GM23338 (cell line): ENCODE data around the gene ASB1. TPM values are rescaled to one million over a fixed set of nuclear protein-coding genes. Genes with fewer than 3 reads are reported as not detected.

ENCODE experiments used
- ATAC-seq: fragments of 200-7000 bp; cut with Tn5 transposase; 3 replicates; pipeline ENCODE4 v1.9.1; 2020
- DNase-seq: peaks from one replicate; pipeline ENCODE4 v3.0.0-alpha.2; 2015; ENCODE audit warnings: low spot score
- H2AFZ ChIP-seq: fragments of 200-600 bp; sonication (generic); 2 replicates; pipeline ENCODE4 v1.8.0; 2016; ENCODE audit warnings: antibody characterized with exemption, mild to moderate bottlenecking, moderate library complexity
- H3F3A ChIP-seq: fragments of 200-600 bp; sonication (generic); replicated peaks from 2 replicates; pipeline ENCODE4 v1.8.0; 2017; ENCODE audit warnings: antibody characterized with exemption, mixed run types, low read depth
- H3K27ac ChIP-seq: fragments of 200-600 bp; sonication (generic); 2 replicates; pipeline ENCODE4 v1.6.1; 2016; ENCODE audit warnings: low read depth
- H3K27me3 ChIP-seq: fragments of 200-600 bp; sonication (generic); 2 replicates; pipeline ENCODE4 v1.8.0; 2016; ENCODE audit warnings: mild to moderate bottlenecking, mixed run types, moderate library complexity; ENCODE audit not compliant: insufficient read depth
- H3K36me3 ChIP-seq: fragments of 200-600 bp; sonication (generic); 2 replicates; pipeline ENCODE4 v1.8.0; 2016; ENCODE audit warnings: mild to moderate bottlenecking; ENCODE audit not compliant: insufficient read depth
- H3K4me1 ChIP-seq: fragments of 200-600 bp; sonication (generic); 2 replicates; pipeline ENCODE4 v1.8.0; 2016; ENCODE audit warnings: mild to moderate bottlenecking, moderate library complexity; ENCODE audit not compliant: insufficient read depth
- H3K4me2 ChIP-seq: fragments of 200-600 bp; sonication (generic); 2 replicates; pipeline ENCODE4 v1.7.1; 2017; ENCODE audit warnings: mixed run types
- H3K4me3 ChIP-seq: fragments of 200-600 bp; sonication (generic); 2 replicates; pipeline ENCODE4 v1.6.1; 2016; ENCODE audit warnings: mixed run types
- H3K79me2 ChIP-seq: fragments of 200-600 bp; sonication (generic); replicated peaks from 2 replicates; pipeline ENCODE4 v1.8.0; 2017; ENCODE audit warnings: mild to moderate bottlenecking; ENCODE audit not compliant: insufficient read depth
- H3K9me2 ChIP-seq: fragments of 200-600 bp; sonication (generic); 2 replicates; pipeline ENCODE4 v1.8.0; 2017; ENCODE audit not compliant: insufficient read depth
- H4K20me1 ChIP-seq: fragments of 200-600 bp; sonication (generic); replicated peaks from 2 replicates; pipeline ENCODE4 v1.8.0; 2017; ENCODE audit warnings: mild to moderate bottlenecking; ENCODE audit not compliant: insufficient read depth
- H3K27ac Mint-ChIP-seq: 2 replicates; pipeline ENCODE4 v1.8.0; 2020; ENCODE audit warnings: inconsistent platforms, mild to moderate bottlenecking, moderate library complexity, mixed read lengths
- H3K27me3 Mint-ChIP-seq: 3 replicates; pipeline ENCODE4 v1.8.0; 2022; ENCODE audit warnings: low read depth, mild to moderate bottlenecking, moderate library complexity, mixed read lengths, inconsistent platforms; ENCODE audit not compliant: insufficient read depth, poor library complexity
- H3K36me3 Mint-ChIP-seq: 3 replicates; pipeline ENCODE4 v1.8.0; 2021; ENCODE audit warnings: low read depth, mild to moderate bottlenecking, inconsistent platforms, moderate library complexity, mixed read lengths
- H3K4me1 Mint-ChIP-seq: 3 replicates; pipeline ENCODE4 v1.8.0; 2020; ENCODE audit warnings: mild to moderate bottlenecking, inconsistent platforms, mixed read lengths
- H3K4me3 Mint-ChIP-seq: 3 replicates; pipeline ENCODE4 v1.8.0; 2021; ENCODE audit warnings: moderate library complexity, mild to moderate bottlenecking, inconsistent platforms, mixed read lengths
- H3K9me3 Mint-ChIP-seq: 3 replicates; pipeline ENCODE4 v1.8.0; 2020; ENCODE audit warnings: moderate library complexity, mild to moderate bottlenecking, inconsistent platforms, mixed read lengths
- CREB1 ChIP-seq: fragments of 250-450 bp; sonication (Bioruptor Pico); IDR thresholded peaks from 2 replicates; pipeline ENCODE4 v1.5.0; 2020; ENCODE audit warnings: low read depth, mild to moderate bottlenecking, moderate library complexity
- CTCF ChIP-seq, 2 experiments: fragments of 200-600 bp in 1 of 2; sonication (generic) in 1 of 2; conservative IDR thresholded peaks; 2 replicates each; pipeline versions ENCODE4 v1.5.1 to v1.6.1; 2016 to 2017; ENCODE audit warnings: antibody characterized with exemption in 2 of 2, low read depth in 2 of 2, mild to moderate bottlenecking in 2 of 2, moderate library complexity in 1 of 2
- ETS1 ChIP-seq: IDR thresholded peaks from 2 replicates; pipeline ENCODE4 v1.6.1; 2016; ENCODE audit warnings: antibody characterized with exemption
- EZH2 ChIP-seq: fragments of 200-600 bp; sonication (generic); IDR thresholded peaks from one replicate; pipeline ENCODE4 v1.8.0; 2017; ENCODE audit warnings: antibody characterized with exemption, mild to moderate bottlenecking, low read depth; ENCODE audit not compliant: unreplicated experiment
- EZH2phosphoT487 ChIP-seq: fragments of 200-600 bp; sonication (generic); IDR thresholded peaks from one replicate; pipeline ENCODE4 v1.8.1; 2018; ENCODE audit warnings: antibody characterized with exemption; ENCODE audit not compliant: unreplicated experiment
- JUNB ChIP-seq: IDR thresholded peaks from one replicate; pipeline ENCODE4 v1.6.1; 2016; ENCODE audit warnings: antibody characterized with exemption; ENCODE audit not compliant: unreplicated experiment
- NANOG ChIP-seq: IDR thresholded peaks from 2 replicates; pipeline ENCODE4 v1.6.1; 2016; ENCODE audit warnings: antibody characterized with exemption, borderline replicate concordance
- POLR2AphosphoS5 ChIP-seq: IDR thresholded peaks from 2 replicates; pipeline ENCODE4 v1.6.1; 2016; ENCODE audit warnings: antibody characterized with exemption, low read depth
- STAT1 ChIP-seq: IDR thresholded peaks from one replicate; pipeline ENCODE4 v1.6.1; 2016; ENCODE audit warnings: antibody characterized with exemption; ENCODE audit not compliant: unreplicated experiment
- ZNF114 ChIP-seq: fragments of 250-450 bp; sonication (Bioruptor Pico); IDR thresholded peaks from 2 replicates; pipeline ENCODE4 v1.5.0; 2020; ENCODE audit warnings: mild to moderate bottlenecking, moderate library complexity
- ZNF331 ChIP-seq: fragments of 250-450 bp; sonication (Bioruptor Pico); IDR thresholded peaks from 2 replicates; pipeline ENCODE4 v1.5.0; 2020; ENCODE audit warnings: low read depth, mild to moderate bottlenecking, moderate library complexity
- ZNF462 ChIP-seq: fragments of 250-450 bp; sonication (Bioruptor Pico); IDR thresholded peaks from 2 replicates; pipeline ENCODE4 v1.5.0; 2020; ENCODE audit warnings: mild to moderate bottlenecking, moderate library complexity
- polyA plus RNA-seq: library from polyadenylated mRNA; unstranded; fragments of >200 nt; fragmentation: Nextera tagmentation; extraction: Ambion mirVana; gene quantifications from 2 replicates; pipeline ENCODE4 v1.2.1, GENCODE V29; 2016
- total RNA-seq: library from RNA; depleted of rRNA; stranded (reverse); fragments of >200 nt; shearing (Covaris generic); gene quantifications from 2 replicates; pipeline ENCODE4 v1.2.3, GENCODE V29; 2014
- TF ChIP-seq, protein P1 (sequence below): IDR thresholded peaks from one replicate; pipeline ENCODE4 v1.6.1; 2018; ENCODE audit warnings: antibody characterized with exemption; ENCODE audit not compliant: unreplicated experiment

The ASB1 gene
- total and polyA plus RNA-seq, 2 experiments from 2014 or later: 21.5 to 23.9 TPM

- H3K27me3 Mint-ChIP-seq: peaks cover 4% of the 10 kb centered on the region
These were observed 63.2 kb downstream of the ASB1 start for GRCh38 chr2:238489896-238490295.

More at GRCh38 chr2:238489896-238490295, 63.2 kb downstream of the ASB1 start:
- Histone ChIP-seq H3K79me2 (no peaks in the 10 kb centered on the region), H3K4me2 (no peak overlapping the region), H3K9me2 (no peaks in the 10 kb centered on the region), H3K27ac (no peak overlapping the region), H3K4me3 (no peak overlapping the region), H4K20me1 (no peaks in the 10 kb centered on the region), H2AFZ (no peak overlapping the region), H3F3A (no peaks in the 10 kb centered on the region), H3K36me3 (no peaks in the 10 kb centered on the region), H3K27me3 (no peaks in the 10 kb centered on the region), H3K4me1 (no peaks in the 10 kb centered on the region)
- Mint-ChIP-seq H3K4me3 (no peak overlapping the region), H3K9me3 (no peaks in the 10 kb centered on the region), H3K27ac (no peak overlapping the region), H3K36me3 (no peaks in the 10 kb centered on the region), H3K4me1 (peaks cover 11% of the 10 kb centered on the region)
- TF ChIP-seq CREB1 (no peak), STAT1 (no peak), JUNB (no peak), ETS1 (no peak), ZNF331 (CRISPR knock-in tag) (no peak), EZH2 (no peak), CTCF (conservative IDR thresholded peaks at IDR 0.05; ENCODE audit: low read depth in 2 of 2) (no peak), POLR2AphosphoS5 (no peak), NANOG (no peak), ZNF114 (CRISPR knock-in tag) (no peak), ZNF462 (CRISPR knock-in tag) (no peak), EZH2phosphoT487 (no peak)
- TF ChIP-seq, protein P1, sequence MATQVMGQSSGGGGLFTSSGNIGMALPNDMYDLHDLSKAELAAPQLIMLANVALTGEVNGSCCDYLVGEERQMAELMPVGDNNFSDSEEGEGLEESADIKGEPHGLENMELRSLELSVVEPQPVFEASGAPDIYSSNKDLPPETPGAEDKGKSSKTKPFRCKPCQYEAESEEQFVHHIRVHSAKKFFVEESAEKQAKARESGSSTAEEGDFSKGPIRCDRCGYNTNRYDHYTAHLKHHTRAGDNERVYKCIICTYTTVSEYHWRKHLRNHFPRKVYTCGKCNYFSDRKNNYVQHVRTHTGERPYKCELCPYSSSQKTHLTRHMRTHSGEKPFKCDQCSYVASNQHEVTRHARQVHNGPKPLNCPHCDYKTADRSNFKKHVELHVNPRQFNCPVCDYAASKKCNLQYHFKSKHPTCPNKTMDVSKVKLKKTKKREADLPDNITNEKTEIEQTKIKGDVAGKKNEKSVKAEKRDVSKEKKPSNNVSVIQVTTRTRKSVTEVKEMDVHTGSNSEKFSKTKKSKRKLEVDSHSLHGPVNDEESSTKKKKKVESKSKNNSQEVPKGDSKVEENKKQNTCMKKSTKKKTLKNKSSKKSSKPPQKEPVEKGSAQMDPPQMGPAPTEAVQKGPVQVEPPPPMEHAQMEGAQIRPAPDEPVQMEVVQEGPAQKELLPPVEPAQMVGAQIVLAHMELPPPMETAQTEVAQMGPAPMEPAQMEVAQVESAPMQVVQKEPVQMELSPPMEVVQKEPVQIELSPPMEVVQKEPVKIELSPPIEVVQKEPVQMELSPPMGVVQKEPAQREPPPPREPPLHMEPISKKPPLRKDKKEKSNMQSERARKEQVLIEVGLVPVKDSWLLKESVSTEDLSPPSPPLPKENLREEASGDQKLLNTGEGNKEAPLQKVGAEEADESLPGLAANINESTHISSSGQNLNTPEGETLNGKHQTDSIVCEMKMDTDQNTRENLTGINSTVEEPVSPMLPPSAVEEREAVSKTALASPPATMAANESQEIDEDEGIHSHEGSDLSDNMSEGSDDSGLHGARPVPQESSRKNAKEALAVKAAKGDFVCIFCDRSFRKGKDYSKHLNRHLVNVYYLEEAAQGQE: no peak
- DNase-seq (no peak), ATAC-seq (no peak)
